WTC11 (cell line): ENCODE measurements around the gene CXorf58.

Experiments used
- ATF3 ChIP-seq: sonication (generic); formaldehyde crosslinking; conservative IDR thresholded peaks from 2 replicates; pipeline ENCODE4 v1.8.1; 2022; ENCODE audit warnings: mild to moderate bottlenecking, missing genetic modification reagents
- CTCF ChIP-seq: fragments of 200-600 bp; IDR thresholded peaks from 2 replicates; pipeline ENCODE4 v1.8.0; 2022; ENCODE audit warnings: antibody characterized with exemption
- JUN ChIP-seq: sonication (generic); formaldehyde crosslinking; IDR thresholded peaks from 2 replicates; pipeline ENCODE4 v1.8.0; 2023; ENCODE audit warnings: mild to moderate bottlenecking, missing genetic modification reagents
- MAX ChIP-seq: sonication (generic); formaldehyde crosslinking; IDR thresholded peaks from 2 replicates; pipeline ENCODE4 v1.8.0; 2022; ENCODE audit warnings: mild to moderate bottlenecking, missing genetic modification reagents
- NR1H2 ChIP-seq: sonication (generic); formaldehyde crosslinking; IDR thresholded peaks from 2 replicates; pipeline ENCODE4 v1.9.0; 2021; ENCODE audit warnings: mild to moderate bottlenecking, moderate library complexity, missing genetic modification reagents
- PRDM15 ChIP-seq: sonication (generic); formaldehyde crosslinking; IDR thresholded peaks from 2 replicates; pipeline ENCODE4 v1.8.0; 2022; ENCODE audit warnings: missing genetic modification reagents
- RELA ChIP-seq: sonication (generic); formaldehyde crosslinking; IDR thresholded peaks from 2 replicates; pipeline ENCODE4 v1.8.1; 2022; ENCODE audit warnings: missing genetic modification reagents, mild to moderate bottlenecking, borderline replicate concordance
- RORB ChIP-seq: fragments of 250-450 bp; sonication (Bioruptor Pico); IDR thresholded peaks from 2 replicates; pipeline ENCODE4 v1.9.0; 2021; ENCODE audit warnings: mild to moderate bottlenecking
- SP1 ChIP-seq: sonication (generic); formaldehyde crosslinking; conservative IDR thresholded peaks from 2 replicates; pipeline ENCODE4 v1.8.1; 2022; ENCODE audit warnings: missing genetic modification reagents
- TEAD1 ChIP-seq: sonication (generic); formaldehyde crosslinking; IDR thresholded peaks from 2 replicates; pipeline ENCODE4 v1.8.0; 2022; ENCODE audit warnings: mild to moderate bottlenecking, missing genetic modification reagents
- TEAD4 ChIP-seq: sonication (generic); formaldehyde crosslinking; IDR thresholded peaks from 2 replicates; pipeline ENCODE4 v1.8.0; 2022; ENCODE audit warnings: mild to moderate bottlenecking, missing genetic modification reagents
- ZBTB21 ChIP-seq: sonication (generic); formaldehyde crosslinking; IDR thresholded peaks from 2 replicates; pipeline ENCODE4 v1.8.1; 2023; ENCODE audit warnings: mild to moderate bottlenecking, missing genetic modification reagents, borderline replicate concordance

- TF ChIP-seq SP1 (CRISPR knock-in tag) = no peak
- TF ChIP-seq TEAD4 = no peak
- TF ChIP-seq CTCF = no peak
- TF ChIP-seq ATF3 (CRISPR knock-in tag) = no peak
- no peak for TF ChIP-seq RELA (CRISPR knock-in tag)
- no peak for TF ChIP-seq JUN
- TF ChIP-seq ZBTB21 (CRISPR knock-in tag) = no peak
- TF ChIP-seq PRDM15 (CRISPR knock-in tag) = no peak
- no peak for TF ChIP-seq TEAD1 (CRISPR knock-in tag)
- TF ChIP-seq MAX (CRISPR knock-in tag) = no peak
- TF ChIP-seq NR1H2 (CRISPR knock-in tag) = no peak
- TF ChIP-seq RORB = no peak
These were observed 37.4 kb downstream of the CXorf58 start for GRCh38 chrX:23945206-23945605.
